ENCODE data around the gene RNF157. TPM values are rescaled to one million over a fixed set of nuclear protein-coding genes. Genes with fewer than 3 reads are reported as not detected.
A peak's percentile ranks its signal among the peaks of the same experiment; 100 is the strongest.

RNF157 gene
- total and polyA plus RNA-seq, 10 of the 15 experiments (the other 5 are each of a cell fraction or from before 2014, with no cell fraction given), result 1.4 to 15.9 (median 9.6) TPM

GRCh38 chr17:76278952-76279741, 38.9 kb upstream of the RNF157 start (continued):
- TF ChIP-seq ATF2 (IDR thresholded peaks at IDR 0.05; ENCODE audit: low read length), result no peak
- TF ChIP-seq RAD21 (IDR thresholded peaks at IDR 0.05; ENCODE audit: insufficient read depth, low read depth, low read length), result peak; percentile 100
- no peak for TF ChIP-seq ZZZ3 (IDR thresholded peaks at IDR 0.05; ENCODE audit: control insufficient read depth, insufficient read length, low read depth)
- TF ChIP-seq IRF5 (IDR thresholded peaks at IDR 0.05; ENCODE audit: borderline replicate concordance), result no peak
- no peak for TF ChIP-seq NR2F1 (conservative IDR thresholded peaks at IDR 0.05)
- no peak for TF ChIP-seq SUPT20H (IDR thresholded peaks at IDR 0.05; ENCODE audit: borderline replicate concordance, control insufficient read depth, low read depth, low read length)
- TF ChIP-seq SIX5 (IDR thresholded peaks at IDR 0.05; ENCODE audit: low read depth, low read length, severe bottlenecking), result no peak
- TF ChIP-seq HDAC2 (IDR thresholded peaks at IDR 0.05), result no peak
- no peak for TF ChIP-seq ZNF217 (IDR thresholded peaks at IDR 0.05)
- TF ChIP-seq CEBPZ (IDR thresholded peaks at IDR 0.05; ENCODE audit: low read depth, low read length), result no peak
- TF ChIP-seq SMARCA5 (IDR thresholded peaks at IDR 0.05), result 0 out of 2 replicates have a peak, but pooled peaks have one; percentile 29
- TF ChIP-seq BCL11A (IDR thresholded peaks at IDR 0.05; ENCODE audit: low read depth, low read length), result no peak
- TF ChIP-seq CHD1 (IDR thresholded peaks at IDR 0.05; ENCODE audit: low read depth, low read length), result no peak
- no peak for TF ChIP-seq ATF7 (IDR thresholded peaks at IDR 0.05; ENCODE audit: low read depth)
- no peak for TF ChIP-seq CHD2 (IDR thresholded peaks at IDR 0.05; ENCODE audit: borderline replicate concordance, low read depth, low read length)
- 0 out of 2 replicates have a peak, but pooled peaks have one; percentile 61 for TF ChIP-seq EED (IDR thresholded peaks at IDR 0.05; ENCODE audit: low read depth)
- TF ChIP-seq TCF12 (IDR thresholded peaks at IDR 0.05; ENCODE audit: low read depth, low read length), result no peak
- no peak for TF ChIP-seq PAX8 (IDR thresholded peaks at IDR 0.05)
- TF ChIP-seq CBX3 (IDR thresholded peaks at IDR 0.05; ENCODE audit: borderline replicate concordance, low read depth), result no peak

Measured in GM12878 (cell line).